ENCODE measurements around the gene TSPEAR.

The TSPEAR gene

GRCh38 chr21:44502171-44502958 is 209.0 kb downstream of the TSPEAR start:
- H3K9ac ChIP-seq (ENCODE audit: low read depth, low read length) = no peak overlapping the region
- H3K4me1 ChIP-seq (ENCODE audit: insufficient read depth, low read length) = peaks cover 5% of the 10 kb centered on the region; the same call in 1 of the 2 replicates
- no peaks in the 10 kb centered on the region for H3K9me3 ChIP-seq (ENCODE audit: control insufficient read depth, insufficient read depth, low read length)

GRCh38 chr21:44500111-44500510 is 211.3 kb downstream of the TSPEAR start:
- H3K9ac ChIP-seq (ENCODE audit: low read depth, low read length) = no peak overlapping the region
- H3K36me3 ChIP-seq (ENCODE audit: insufficient read depth, low read length) = no peaks in the 10 kb centered on the region
- H3K4me1 ChIP-seq (ENCODE audit: insufficient read depth, low read length) = peaks cover 6% of the 10 kb centered on the region; the same call in 1 of the 2 replicates
- H3K9me3 ChIP-seq (ENCODE audit: control insufficient read depth, insufficient read depth, low read length) = no peaks in the 10 kb centered on the region

More at GRCh38 chr21:44502171-44502958, 209.0 kb downstream of the TSPEAR start:
- H3K36me3 ChIP-seq (ENCODE audit: insufficient read depth, low read length) = no peaks in the 10 kb centered on the region

GRCh38 chr21:44499631-44500030 is 211.7 kb downstream of the TSPEAR start:
- Histone ChIP-seq H3K4me1 (ENCODE audit: insufficient read depth, low read length) (peaks cover 6% of the 10 kb centered on the region; the same call in 1 of the 2 replicates), H3K36me3 (ENCODE audit: insufficient read depth, low read length) (no peaks in the 10 kb centered on the region), H3K9ac (ENCODE audit: low read depth, low read length) (no peak overlapping the region), H3K9me3 (ENCODE audit: control insufficient read depth, insufficient read depth, low read length) (peaks cover 3% of the 10 kb centered on the region; the same call in 1 of the 2 replicates)

GRCh38 chr21:44499211-44499560 is 212.2 kb downstream of the TSPEAR start:
- Histone ChIP-seq H3K9ac (ENCODE audit: low read depth, low read length) (no peak overlapping the region), H3K36me3 (ENCODE audit: insufficient read depth, low read length) (no peaks in the 10 kb centered on the region), H3K4me1 (ENCODE audit: insufficient read depth, low read length) (peaks cover 6% of the 10 kb centered on the region; the same call in 1 of the 2 replicates)

GRCh38 chr21:44498280-44499210 is 212.8 kb downstream of the TSPEAR start:
- H3K9me3 ChIP-seq (ENCODE audit: control insufficient read depth, insufficient read depth, low read length) = peaks cover 6% of the 10 kb centered on the region; the same call in 1 of the 2 replicates
- peaks cover 6% of the 10 kb centered on the region; the same call in 1 of the 2 replicates for H3K4me1 ChIP-seq (ENCODE audit: insufficient read depth, low read length)
- no peaks in the 10 kb centered on the region for H3K36me3 ChIP-seq (ENCODE audit: insufficient read depth, low read length)
- H3K9ac ChIP-seq (ENCODE audit: low read depth, low read length) = no peak overlapping the region

More at GRCh38 chr21:44499211-44499560, 212.2 kb downstream of the TSPEAR start:
- H3K9me3 ChIP-seq (ENCODE audit: control insufficient read depth, insufficient read depth, low read length) = peaks cover 6% of the 10 kb centered on the region; the same call in 1 of the 2 replicates

GRCh38 chr21:44497703-44498126 is 213.7 kb downstream of the TSPEAR start:
- Histone ChIP-seq H3K4me1 (ENCODE audit: insufficient read depth, low read length) (peaks cover 6% of the 10 kb centered on the region; the same call in 1 of the 2 replicates), H3K9ac (ENCODE audit: low read depth, low read length) (no peak overlapping the region), H3K9me3 (ENCODE audit: control insufficient read depth, insufficient read depth, low read length) (peaks cover 14% of the 10 kb centered on the region), H3K36me3 (ENCODE audit: insufficient read depth, low read length) (no peaks in the 10 kb centered on the region; the same call in 1 of the 2 replicates)

- no peak overlapping the region for H3K9ac ChIP-seq (ENCODE audit: low read depth, low read length)
- peaks cover 22% of the 10 kb centered on the region for H3K9me3 ChIP-seq (ENCODE audit: control insufficient read depth, insufficient read depth, low read length)
- H3K36me3 ChIP-seq (ENCODE audit: insufficient read depth, low read length) = no peaks in the 10 kb centered on the region; the same call in 1 of the 2 replicates
- H3K4me1 ChIP-seq (ENCODE audit: insufficient read depth, low read length) = peaks cover 6% of the 10 kb centered on the region; the same call in 1 of the 2 replicates
Observed at GRCh38 chr21:44496564-44497550, 214.5 kb downstream of the TSPEAR start.

GRCh38 chr21:44495611-44496563 is 215.5 kb downstream of the TSPEAR start:
- no peak overlapping the region for H3K9ac ChIP-seq (ENCODE audit: low read depth, low read length)
- peaks cover 6% of the 10 kb centered on the region; the same call in 1 of the 2 replicates for H3K4me1 ChIP-seq (ENCODE audit: insufficient read depth, low read length)

GRCh38 chr21:44494956-44495355 is 216.4 kb downstream of the TSPEAR start:
- peaks cover 6% of the 10 kb centered on the region; the same call in 1 of the 2 replicates for H3K4me1 ChIP-seq (ENCODE audit: insufficient read depth, low read length)
- H3K9ac ChIP-seq (ENCODE audit: low read depth, low read length) = no peak overlapping the region
- H3K9me3 ChIP-seq (ENCODE audit: control insufficient read depth, insufficient read depth, low read length) = peaks cover 26% of the 10 kb centered on the region
- no peaks in the 10 kb centered on the region; the same call in none of the 2 replicates for H3K36me3 ChIP-seq (ENCODE audit: insufficient read depth, low read length)

More at GRCh38 chr21:44495611-44496563, 215.5 kb downstream of the TSPEAR start:
- Histone ChIP-seq H3K9me3 (ENCODE audit: control insufficient read depth, insufficient read depth, low read length) (peaks cover 26% of the 10 kb centered on the region), H3K36me3 (ENCODE audit: insufficient read depth, low read length) (no peaks in the 10 kb centered on the region; the same call in 1 of the 2 replicates)

GRCh38 chr21:44494418-44494817 is 217.0 kb downstream of the TSPEAR start:
- Histone ChIP-seq H3K4me1 (ENCODE audit: insufficient read depth, low read length) (peaks cover 6% of the 10 kb centered on the region; the same call in 1 of the 2 replicates), H3K9me3 (ENCODE audit: control insufficient read depth, insufficient read depth, low read length) (peaks cover 30% of the 10 kb centered on the region), H3K9ac (ENCODE audit: low read depth, low read length) (no peak overlapping the region), H3K36me3 (ENCODE audit: insufficient read depth, low read length) (no peaks in the 10 kb centered on the region; the same call in none of the 2 replicates)

- no peak overlapping the region for H3K9ac ChIP-seq (ENCODE audit: low read depth, low read length)
- H3K4me1 ChIP-seq (ENCODE audit: insufficient read depth, low read length) = peaks cover 5% of the 10 kb centered on the region; the same call in 1 of the 2 replicates
- peaks cover 43% of the 10 kb centered on the region for H3K9me3 ChIP-seq (ENCODE audit: control insufficient read depth, insufficient read depth, low read length)
- H3K36me3 ChIP-seq (ENCODE audit: insufficient read depth, low read length) = no peaks in the 10 kb centered on the region; the same call in none of the 2 replicates
Observed at GRCh38 chr21:44492567-44493385, 218.6 kb downstream of the TSPEAR start.

- no peaks in the 10 kb centered on the region; the same call in none of the 2 replicates for H3K36me3 ChIP-seq (ENCODE audit: insufficient read depth, low read length)
- no peak overlapping the region for H3K9ac ChIP-seq (ENCODE audit: low read depth, low read length)
- no peaks in the 10 kb centered on the region for H3K4me1 ChIP-seq (ENCODE audit: insufficient read depth, low read length)
- H3K9me3 ChIP-seq (ENCODE audit: control insufficient read depth, insufficient read depth, low read length) = peaks cover 43% of the 10 kb centered on the region
Observed at GRCh38 chr21:44490816-44491215, 220.6 kb downstream of the TSPEAR start.

Data from ES-I3 (cell line).